IPS-18c (cell line): ENCODE data around the gene FHIT.

ENCODE experiments used
- H3K4me3 ChIP-seq: 2 replicates; pipeline ENCODE4 v1.7.0; 2013; ENCODE audit warnings: low read depth, mild to moderate bottlenecking, low read length, moderate library complexity; ENCODE audit not compliant: insufficient read depth
- H3K9me3 ChIP-seq: one replicate; pipeline ENCODE4 v1.6.1; 2013; ENCODE audit warnings: mild to moderate bottlenecking, low read length, moderate library complexity; ENCODE audit not compliant: control insufficient read depth, insufficient read depth

Gene FHIT

GRCh38 chr3:60276615-60277014 is 974.6 kb downstream of the FHIT start:
- H3K4me3 ChIP-seq = no peak overlapping the region
- no peaks in the 10 kb centered on the region for H3K9me3 ChIP-seq

GRCh38 chr3:60274646-60275045 is 976.6 kb downstream of the FHIT start:
- H3K4me3 ChIP-seq = no peak overlapping the region
- no peaks in the 10 kb centered on the region for H3K9me3 ChIP-seq

GRCh38 chr3:60274098-60274497 is 977.2 kb downstream of the FHIT start:
- Histone ChIP-seq H3K9me3 (no peaks in the 10 kb centered on the region), H3K4me3 (no peak overlapping the region)

- Histone ChIP-seq H3K4me3 (no peak overlapping the region), H3K9me3 (no peaks in the 10 kb centered on the region)
Measured at GRCh38 chr3:60269829-60270266, 981.4 kb downstream of the FHIT start.

GRCh38 chr3:60269377-60269776 is 981.9 kb downstream of the FHIT start:
- H3K9me3 ChIP-seq = no peaks in the 10 kb centered on the region

GRCh38 chr3:60268123-60268522 is 983.1 kb downstream of the FHIT start:
- no peak overlapping the region for H3K4me3 ChIP-seq
- H3K9me3 ChIP-seq = no peaks in the 10 kb centered on the region

More at GRCh38 chr3:60269377-60269776, 981.9 kb downstream of the FHIT start:
- H3K4me3 ChIP-seq = no peak overlapping the region

GRCh38 chr3:60266444-60266843 is 984.8 kb downstream of the FHIT start:
- Histone ChIP-seq H3K9me3 (no peaks in the 10 kb centered on the region), H3K4me3 (no peak overlapping the region)

GRCh38 chr3:60263191-60263590 is 988.1 kb downstream of the FHIT start:
- H3K9me3 ChIP-seq = no peaks in the 10 kb centered on the region
- H3K4me3 ChIP-seq = no peak overlapping the region

GRCh38 chr3:60262546-60262945 is 988.7 kb downstream of the FHIT start:
- Histone ChIP-seq H3K4me3 (no peak overlapping the region), H3K9me3 (no peaks in the 10 kb centered on the region)

- Histone ChIP-seq H3K9me3 (no peaks in the 10 kb centered on the region), H3K4me3 (no peak overlapping the region)
Measured at GRCh38 chr3:60260546-60260945, 990.7 kb downstream of the FHIT start.

- H3K9me3 ChIP-seq = no peaks in the 10 kb centered on the region
- no peak overlapping the region for H3K4me3 ChIP-seq
Measured at GRCh38 chr3:60250810-60251209, 1000.4 kb downstream of the FHIT start.

- H3K9me3 ChIP-seq = no peaks in the 10 kb centered on the region
- H3K4me3 ChIP-seq = no peak overlapping the region
Measured at GRCh38 chr3:60250206-60250605, 1001.0 kb downstream of the FHIT start.

GRCh38 chr3:60246361-60246760 is 1004.9 kb downstream of the FHIT start:
- no peak overlapping the region for H3K4me3 ChIP-seq

GRCh38 chr3:60243456-60243855 is 1007.8 kb downstream of the FHIT start:
- no peak overlapping the region for H3K4me3 ChIP-seq
- H3K9me3 ChIP-seq = no peaks in the 10 kb centered on the region

More at GRCh38 chr3:60246361-60246760, 1004.9 kb downstream of the FHIT start:
- no peaks in the 10 kb centered on the region for H3K9me3 ChIP-seq

GRCh38 chr3:60240492-60240891 is 1010.8 kb downstream of the FHIT start:
- no peaks in the 10 kb centered on the region for H3K9me3 ChIP-seq
- no peak overlapping the region for H3K4me3 ChIP-seq

- H3K9me3 ChIP-seq = no peaks in the 10 kb centered on the region
- H3K4me3 ChIP-seq = no peak overlapping the region
Measured at GRCh38 chr3:60238550-60238949, 1012.7 kb downstream of the FHIT start.

GRCh38 chr3:60229502-60229901 is 1021.8 kb downstream of the FHIT start:
- no peaks in the 10 kb centered on the region for H3K9me3 ChIP-seq
- H3K4me3 ChIP-seq = no peak overlapping the region

- H3K9me3 ChIP-seq = no peaks in the 10 kb centered on the region
- H3K4me3 ChIP-seq = no peak overlapping the region
Measured at GRCh38 chr3:60228823-60229222, 1022.4 kb downstream of the FHIT start.

GRCh38 chr3:60226912-60227311 is 1024.3 kb downstream of the FHIT start:
- no peak overlapping the region for H3K4me3 ChIP-seq
- H3K9me3 ChIP-seq = no peaks in the 10 kb centered on the region
